Muscle layer of colon (tissue), 2 donors: ENCODE results near the gene ZSWIM4.
"Not testable (repeated sequence)": the region's sequence is repeated elsewhere in the genome, so short reads cannot be mapped to it uniquely, and the experiment has no call there.

Experiments used
- H3K27ac ChIP-seq: one replicate; pipeline ENCODE4 v1.7.0; 2013; ENCODE audit warnings: low read depth, mild to moderate bottlenecking, low read length, moderate library complexity
- H3K27me3 ChIP-seq, 2 donors: one replicate each; pipeline ENCODE4 v1.7.0; 2013; ENCODE audit warnings: low read length in 2 of 2, mild to moderate bottlenecking in 2 of 2; ENCODE audit not compliant: insufficient read depth in 2 of 2, control insufficient read depth in 1 of 2
- H3K36me3 ChIP-seq: one replicate; pipeline ENCODE4 v1.7.0; 2013; ENCODE audit warnings: mild to moderate bottlenecking, low read length; ENCODE audit not compliant: insufficient read depth
- H3K4me1 ChIP-seq: one replicate; pipeline ENCODE4 v1.7.0; 2013; ENCODE audit warnings: mild to moderate bottlenecking, low read length; ENCODE audit not compliant: insufficient read depth
- H3K4me3 ChIP-seq, 2 donors: one replicate each; pipeline ENCODE4 v1.7.0; 2013; ENCODE audit warnings: low read length in 2 of 2, low read depth in 1 of 2, mild to moderate bottlenecking in 1 of 2, moderate library complexity in 1 of 2
- H3K9ac ChIP-seq: one replicate; pipeline ENCODE4 v1.7.0; 2013; ENCODE audit warnings: low read length
- H3K9me3 ChIP-seq: one replicate; pipeline ENCODE4 v1.7.0; 2013; ENCODE audit warnings: mild to moderate bottlenecking, low read length
- donor health status: abdominal sarcoma.
- donor health status: Adenocarcinoma of cecum.

Gene ZSWIM4

GRCh38 chr19:13764101-13764807 lies 31.0 kb upstream of the ZSWIM4 start, which contains the start of gene MRI1:
MRI1 (plus strand) TSS chr19:13764522; CDS start chr19:13764589, 67 bp downstream.
- Histone ChIP-seq H3K36me3 (peaks cover 8% of the 10 kb centered on the region), H3K9me3 (no peaks in the 10 kb centered on the region), H3K4me3 (peak within 1 kb of the TSS; percentile 52 to 80), H3K27me3 (no peaks in the 10 kb centered on the region), H3K4me1 (peaks cover 10% of the 10 kb centered on the region), H3K27ac (peak within 1 kb of the TSS; percentile 52), H3K9ac (peak within 1 kb of the TSS; percentile 57)

GRCh38 chr19:13764821-13765394 lies 30.3 kb upstream of the ZSWIM4 start:
- Histone ChIP-seq H3K4me1 (peaks cover 10% of the 10 kb centered on the region), H3K27me3 (no peaks in the 10 kb centered on the region), H3K36me3 (peaks cover 9% of the 10 kb centered on the region), H3K27ac (peak overlapping the region; percentile 52), H3K9me3 (no peaks in the 10 kb centered on the region), H3K4me3 (peak overlapping the region; percentile 32 to 80), H3K9ac (peak overlapping the region; percentile 57)

DNA sequence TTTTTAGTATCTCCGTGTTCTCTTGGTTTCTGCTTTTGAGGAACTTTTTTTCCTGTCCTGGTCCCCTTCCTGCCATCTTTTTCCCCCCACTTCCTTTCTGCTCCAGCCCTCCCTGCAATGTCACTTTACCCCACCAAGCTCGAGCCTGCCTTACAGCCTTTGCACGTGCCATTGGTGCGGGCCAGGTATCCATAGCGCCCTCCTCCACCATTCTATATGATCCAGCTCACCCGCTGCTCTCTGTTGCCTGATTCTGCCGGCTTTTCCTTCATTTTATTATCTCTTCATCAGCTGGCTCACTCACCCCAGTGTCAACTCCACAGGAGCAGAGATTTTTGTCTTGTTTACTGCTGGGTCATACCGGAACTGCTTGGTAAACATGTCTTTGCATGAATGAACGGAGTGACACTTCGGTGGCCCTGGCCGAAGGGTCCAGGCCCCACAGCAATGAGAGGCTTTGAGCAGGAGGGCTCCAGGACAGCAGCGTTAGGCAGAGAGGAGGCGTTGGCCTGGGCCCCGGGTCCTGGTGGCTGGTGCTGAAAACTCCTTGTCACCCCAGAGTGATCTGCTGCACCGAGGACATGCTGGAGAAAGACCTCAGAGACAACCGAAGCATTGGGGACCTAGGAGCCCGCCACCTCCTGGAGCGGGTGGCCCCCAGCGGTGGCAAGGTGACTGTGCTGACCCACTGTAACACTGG lies 29.7 kb upstream of the ZSWIM4 start:
- H3K9me3 ChIP-seq: no peaks in the 10 kb centered on the region
- H3K4me1 ChIP-seq: peaks cover 10% of the 10 kb centered on the region
- peak overlapping the region; percentile 57 for H3K9ac ChIP-seq
- H3K27me3 ChIP-seq: no peaks in the 10 kb centered on the region
- peak overlapping the region; percentile 32 to 80 for H3K4me3 ChIP-seq
- H3K36me3 ChIP-seq: peaks cover 9% of the 10 kb centered on the region
- peak overlapping the region; percentile 52 for H3K27ac ChIP-seq

- no peaks in the 10 kb centered on the region for H3K27me3 ChIP-seq
- H3K9ac ChIP-seq: no peak overlapping the region
- no peak overlapping the region for H3K27ac ChIP-seq
- H3K9me3 ChIP-seq: no peaks in the 10 kb centered on the region
- H3K36me3 ChIP-seq: peaks cover 9% of the 10 kb centered on the region
- H3K4me1 ChIP-seq: peaks cover 10% of the 10 kb centered on the region
- no peak overlapping the region for H3K4me3 ChIP-seq
Observed at GRCh38 chr19:13766095-13766481, 29.2 kb upstream of the ZSWIM4 start.

DNA sequence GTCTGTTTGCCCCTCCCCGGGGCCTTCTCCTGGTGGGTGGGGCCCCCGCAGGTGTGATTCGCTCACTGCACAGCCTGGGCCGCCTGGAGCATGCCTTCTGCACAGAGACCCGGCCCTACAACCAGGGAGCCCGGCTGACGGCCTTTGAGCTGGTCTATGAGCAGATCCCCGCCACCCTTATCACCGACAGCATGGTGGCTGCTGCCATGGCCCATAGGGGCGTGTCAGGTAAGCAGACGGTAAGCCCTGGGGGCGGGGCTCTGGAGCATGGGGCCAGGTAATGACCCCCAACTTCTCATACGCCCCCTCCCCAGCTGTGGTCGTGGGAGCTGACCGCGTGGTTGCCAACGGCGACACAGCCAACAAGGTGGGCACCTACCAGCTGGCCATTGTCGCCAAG lies 26.7 kb upstream of the ZSWIM4 start:
- Histone ChIP-seq H3K36me3 (peaks cover 9% of the 10 kb centered on the region), H3K4me1 (peaks cover 10% of the 10 kb centered on the region), H3K9me3 (no peaks in the 10 kb centered on the region)

DNA sequence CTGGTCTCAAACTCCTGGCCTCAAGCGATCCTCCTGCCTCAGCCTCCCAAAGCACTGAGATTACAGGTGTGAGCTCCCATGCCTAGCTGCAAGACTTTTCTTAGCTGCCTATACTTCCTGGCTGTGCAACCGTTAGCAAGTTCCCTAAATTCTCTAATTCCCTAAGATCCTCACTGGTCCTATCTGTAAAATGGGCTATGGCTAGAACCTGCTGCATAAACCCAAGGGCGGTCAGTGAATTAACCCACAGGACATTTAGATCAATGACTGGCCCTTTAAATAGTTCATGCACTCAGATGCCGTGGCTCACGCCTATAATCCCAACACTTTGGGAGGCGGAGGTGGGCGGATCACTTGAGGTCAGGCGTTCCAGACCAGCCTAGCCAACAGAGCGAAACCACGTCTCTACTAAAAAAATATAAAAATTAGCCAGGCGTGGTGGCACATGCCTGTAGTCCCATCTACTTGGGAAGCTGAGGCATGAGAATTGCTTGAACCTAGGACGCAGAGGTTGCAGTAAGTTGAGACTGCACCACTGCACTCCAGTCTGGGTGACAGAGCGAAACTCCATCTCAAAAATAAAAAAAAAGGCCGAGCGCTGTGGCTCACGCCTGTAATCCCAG lies 25.1 kb upstream of the ZSWIM4 start:
- Histone ChIP-seq H3K9ac (no peak overlapping the region), H3K9me3 (no peaks in the 10 kb centered on the region), H3K4me1 (peaks cover 9% of the 10 kb centered on the region), H3K36me3 (peaks cover 9% of the 10 kb centered on the region), H3K27me3 (no peaks in the 10 kb centered on the region), H3K4me3 (no peak overlapping the region), H3K27ac (no peak overlapping the region)

More for the DNA sequence above, 26.7 kb upstream of the ZSWIM4 start:
- Histone ChIP-seq H3K27me3 (no peaks in the 10 kb centered on the region), H3K9ac (no peak overlapping the region), H3K4me3 (no peak overlapping the region), H3K27ac (no peak overlapping the region)

- no peaks in the 10 kb centered on the region for H3K9me3 ChIP-seq
- peaks cover 21% of the 10 kb centered on the region for H3K36me3 ChIP-seq
Observed at GRCh38 chr19:13774217-13775191, 20.7 kb upstream of the ZSWIM4 start, which contains the start of gene C19orf53. C19orf53 (plus strand) TSS chr19:13774456; CDS start chr19:13774478, 22 bp downstream.

GRCh38 chr19:13778398-13778797 lies 16.8 kb upstream of the ZSWIM4 start:
- no peaks in the 10 kb centered on the region for H3K9me3 ChIP-seq
- H3K27ac ChIP-seq: no peak overlapping the region
- H3K4me1 ChIP-seq: peaks cover 20% of the 10 kb centered on the region
- H3K27me3 ChIP-seq: no peaks in the 10 kb centered on the region
- peaks cover 22% of the 10 kb centered on the region for H3K36me3 ChIP-seq
- H3K9ac ChIP-seq: no peak overlapping the region
- no peak overlapping the region for H3K4me3 ChIP-seq

More at GRCh38 chr19:13774217-13775191, 20.7 kb upstream of the ZSWIM4 start, which contains the start of gene C19orf53:
- peaks cover 10% of the 10 kb centered on the region for H3K4me1 ChIP-seq
- H3K27ac ChIP-seq: peak within 1 kb of the TSS; percentile 95
- peak within 1 kb of the TSS; percentile 82 to 91 for H3K4me3 ChIP-seq
- peak within 1 kb of the TSS; percentile 95 for H3K9ac ChIP-seq
- no peaks in the 10 kb centered on the region for H3K27me3 ChIP-seq

- peaks cover 20% of the 10 kb centered on the region for H3K4me1 ChIP-seq
- H3K9me3 ChIP-seq: no peaks in the 10 kb centered on the region
- H3K27me3 ChIP-seq: no peaks in the 10 kb centered on the region
- no peak overlapping the region for H3K4me3 ChIP-seq
- H3K36me3 ChIP-seq: peaks cover 22% of the 10 kb centered on the region
- H3K9ac ChIP-seq: no peak overlapping the region
- no peak overlapping the region for H3K27ac ChIP-seq
Observed at GRCh38 chr19:13778847-13779246, 16.4 kb upstream of the ZSWIM4 start.

DNA sequence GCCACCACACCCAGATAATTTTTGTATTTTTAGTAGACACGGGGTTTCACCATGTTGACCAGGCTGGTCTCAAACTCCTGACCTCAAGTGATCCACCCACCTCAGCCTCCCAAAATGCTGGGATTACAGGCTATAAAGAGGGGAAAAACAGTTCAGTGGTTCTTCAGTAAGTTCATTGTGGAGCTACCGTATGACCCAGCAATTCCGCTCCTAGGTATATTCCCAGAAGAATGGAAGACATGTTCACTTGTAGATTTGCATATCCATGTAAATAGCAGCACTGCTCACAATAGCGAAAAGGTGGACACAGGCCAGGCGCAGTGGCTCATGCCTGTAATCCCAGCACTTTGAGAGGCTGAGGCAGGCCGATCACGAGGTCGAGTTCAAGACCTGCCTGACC lies 15.4 kb upstream of the ZSWIM4 start:
- H3K4me3 ChIP-seq, H3K27ac ChIP-seq, H3K9me3 ChIP-seq, H3K27me3 ChIP-seq, H3K9ac ChIP-seq: not testable (repeated sequence)
- H3K4me1 ChIP-seq: peaks cover 21% of the 10 kb centered on the region
- H3K36me3 ChIP-seq: peaks cover 22% of the 10 kb centered on the region
